AG09319 (cell line): Measurements from ENCODE around the gene EYA4.

Experiments used
- DNase-seq: peaks from one replicate; pipeline ENCODE4 v3.0.0-alpha.2; 2010; ENCODE audit warnings: low read depth; ENCODE audit errors: extremely low read depth
- CTCF ChIP-seq: IDR thresholded peaks from 2 replicates; pipeline ENCODE4 v1.5.1; 2011; ENCODE audit warnings: low read depth, mild to moderate bottlenecking, inconsistent platforms, low read length, moderate library complexity

EYA4 gene

GRCh38 chr6:133241086-133241900 is at the start of gene EYA4:
Gene EYA4 (plus strand): TSS chr6:133241357. CDS start chr6:133274781, 33,424 bp downstream.
- no peak for DNase-seq

GRCh38 chr6:133193396-133193795 is 47.8 kb upstream of the EYA4 start:
- no peak for TF ChIP-seq CTCF
- DNase-seq: no peak

More at GRCh38 chr6:133241086-133241900, at the start of gene EYA4:
- no peak for TF ChIP-seq CTCF

- DNase-seq: no peak
- no peak for TF ChIP-seq CTCF
Measured at GRCh38 chr6:133198725-133199124, 42.4 kb upstream of the EYA4 start.

- TF ChIP-seq CTCF: no peak
- no peak for DNase-seq
Measured at GRCh38 chr6:133201231-133201630, 39.9 kb upstream of the EYA4 start.

GRCh38 chr6:133202610-133203343 is 38.4 kb upstream of the EYA4 start:
- DNase-seq: no peak
- no peak for TF ChIP-seq CTCF

GRCh38 chr6:133203344-133203697 is 37.8 kb upstream of the EYA4 start:
- TF ChIP-seq CTCF: no peak
- no peak for DNase-seq

GRCh38 chr6:133205304-133205703 is 35.9 kb upstream of the EYA4 start:
- no peak for TF ChIP-seq CTCF
- DNase-seq: no peak
